WERI-Rb-1 (cell line): ENCODE measurements around the gene SPRR2G.

Source experiments
- DNase-seq: peaks from one replicate; pipeline ENCODE4 v3.0.0-alpha.2; 2020
- H3K27ac ChIP-seq: fragments of 250-450 bp; sonication (Bioruptor Pico); 2 replicates; pipeline ENCODE4 v1.5.1; 2020; ENCODE audit warnings: mild to moderate bottlenecking, moderate library complexity
- H3K27me3 ChIP-seq: fragments of 250-450 bp; sonication (Bioruptor Pico); 2 replicates; pipeline ENCODE4 v1.5.1; 2021; ENCODE audit warnings: mild to moderate bottlenecking, low read depth, moderate library complexity; ENCODE audit not compliant: insufficient read depth, severe bottlenecking
- H3K36me3 ChIP-seq: fragments of 250-450 bp; sonication (Bioruptor Pico); 2 replicates; pipeline ENCODE4 v1.5.1; 2020; ENCODE audit warnings: mild to moderate bottlenecking, moderate library complexity
- H3K4me3 ChIP-seq: 2 replicates; pipeline ENCODE4 v1.5.1; 2011; ENCODE audit warnings: low read depth, mild to moderate bottlenecking, control low read depth, low read length
- H3K9me3 ChIP-seq: fragments of 250-450 bp; sonication (Bioruptor Pico); 2 replicates; pipeline ENCODE4 v1.5.1; 2021; ENCODE audit warnings: mild to moderate bottlenecking, moderate library complexity; ENCODE audit not compliant: severe bottlenecking
- CTCF ChIP-seq: IDR thresholded peaks from 2 replicates; pipeline ENCODE4 v1.5.1; 2011; ENCODE audit warnings: low read depth, mild to moderate bottlenecking, control low read depth, inconsistent platforms, low read length

SPRR2G gene

GRCh38 chr1:153180556-153180955 lies 29.9 kb upstream of the SPRR2G start:
- TF ChIP-seq CTCF = no peak
- no peak for DNase-seq
- H3K9me3 ChIP-seq = peaks cover 18% of the 10 kb centered on the region
- H3K4me3 ChIP-seq = no peak overlapping the region
- H3K36me3 ChIP-seq = no peaks in the 10 kb centered on the region
- H3K27me3 ChIP-seq = no peaks in the 10 kb centered on the region
- peak overlapping the region; percentile 24 for H3K27ac ChIP-seq

- H3K36me3 ChIP-seq = no peaks in the 10 kb centered on the region
- DNase-seq = peak; percentile 80
- H3K9me3 ChIP-seq = peaks cover 14% of the 10 kb centered on the region
- peak overlapping the region; percentile 17; the same call in 1 of the 2 replicates for H3K4me3 ChIP-seq
- no peaks in the 10 kb centered on the region for H3K27me3 ChIP-seq
- peak overlapping the region; percentile 79 for H3K27ac ChIP-seq
- no peak for TF ChIP-seq CTCF
Measured at GRCh38 chr1:153178922-153179321, 28.2 kb upstream of the SPRR2G start.

GRCh38 chr1:153174624-153175023 lies 23.9 kb upstream of the SPRR2G start:
- Histone ChIP-seq H3K4me3 (no peak overlapping the region), H3K27ac (no peak overlapping the region), H3K9me3 (peaks cover 11% of the 10 kb centered on the region), H3K36me3 (no peaks in the 10 kb centered on the region), H3K27me3 (no peaks in the 10 kb centered on the region)
- DNase-seq = no peak
- TF ChIP-seq CTCF = no peak

GRCh38 chr1:153168686-153169085 lies 18.0 kb upstream of the SPRR2G start:
- H3K27ac ChIP-seq = no peak overlapping the region
- TF ChIP-seq CTCF = no peak
- no peak for DNase-seq
- H3K9me3 ChIP-seq = peaks cover 4% of the 10 kb centered on the region
- H3K4me3 ChIP-seq = no peak overlapping the region
- no peaks in the 10 kb centered on the region for H3K36me3 ChIP-seq
- H3K27me3 ChIP-seq = no peaks in the 10 kb centered on the region

- H3K4me3 ChIP-seq = no peak overlapping the region
- no peak overlapping the region for H3K27ac ChIP-seq
- no peak for TF ChIP-seq CTCF
- no peak for DNase-seq
- H3K36me3 ChIP-seq = no peaks in the 10 kb centered on the region
- H3K9me3 ChIP-seq = peaks cover 13% of the 10 kb centered on the region
- no peaks in the 10 kb centered on the region for H3K27me3 ChIP-seq
Measured at GRCh38 chr1:153155541-153155940, 4.9 kb upstream of the SPRR2G start.

- Histone ChIP-seq H3K27ac (no peak overlapping the region), H3K36me3 (no peaks in the 10 kb centered on the region), H3K27me3 (no peaks in the 10 kb centered on the region), H3K9me3 (no peaks in the 10 kb centered on the region), H3K4me3 (no peak overlapping the region)
- DNase-seq = no peak
- no peak for TF ChIP-seq CTCF
Measured at GRCh38 chr1:153152481-153152880, 1.8 kb upstream of the SPRR2G start.
